Measurements from ENCODE around the gene KIF6. TPM values are rescaled to one million over a fixed set of nuclear protein-coding genes. Genes with fewer than 3 reads are reported as not detected.
"Not testable (repeated sequence)": the region's sequence is repeated elsewhere in the genome, so short reads cannot be mapped to it uniquely, and the experiment has no call there.

KIF6 gene
- total RNA-seq, 1 experiment from 2014 or later = not detected

DNA sequence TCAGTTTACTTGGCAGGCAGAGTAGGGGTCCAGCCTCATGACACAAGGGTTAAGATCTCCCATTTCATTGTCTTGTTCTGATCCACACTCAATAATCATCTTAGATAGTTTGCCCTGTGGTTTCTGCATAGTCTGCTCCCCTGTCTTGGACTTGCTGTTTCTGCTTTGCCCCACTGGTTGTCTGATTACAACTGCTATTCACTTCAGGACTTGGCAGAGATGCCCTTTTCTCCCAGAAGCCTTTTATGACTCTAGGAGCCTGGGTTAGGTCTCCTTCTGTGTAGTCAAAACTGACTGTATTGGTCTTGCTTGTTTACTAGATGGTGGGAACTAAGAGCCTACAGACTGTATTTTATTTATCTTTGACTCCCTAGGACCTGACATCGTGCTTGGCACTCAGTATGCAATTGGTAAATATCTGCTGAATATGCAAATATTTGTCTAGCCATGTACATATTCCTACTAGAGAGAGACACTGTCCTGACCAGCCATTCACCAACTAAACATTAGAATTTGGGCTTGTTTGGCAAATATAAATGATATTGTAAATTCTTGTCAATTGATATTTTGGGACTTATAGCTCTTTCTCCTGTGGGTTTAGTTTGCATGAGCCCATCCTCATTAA, 236.8 kb downstream of the KIF6 start:
- in situ Hi-C loops (cut with HindIII; ENCODE audit: low pct_unique_long_range_greater_than_20kb, low sequenced_read_pairs) = no loop called here
- TF ChIP-seq TCF7L2 (IDR thresholded peaks at IDR 0.05; ENCODE audit: low read depth, low read length) (no peak), CTCF (IDR thresholded peaks at IDR 0.05) (no peak), POLR2AphosphoS5 (IDR thresholded peaks at IDR 0.05; ENCODE audit: low read depth, low read length) (no peak), SIN3A (IDR thresholded peaks at IDR 0.05; ENCODE audit: borderline replicate concordance, insufficient read depth, low read depth, low read length) (no peak), REST (IDR thresholded peaks at IDR 0.05; ENCODE audit: insufficient read depth in 1 of 2, low read depth in 2 of 2, low read length in 1 of 2) (no peak)
- Histone ChIP-seq H3K4me1 (ENCODE audit: control insufficient read depth, insufficient read depth, low read length) (no peaks in the 10 kb centered on the region), H3K4me3 (ENCODE audit: low read depth in 2 of 2, low read length in 2 of 2) (no peak overlapping the region), H3K27me3 (ENCODE audit: control insufficient read depth, insufficient read depth, low read length) (no peaks in the 10 kb centered on the region), H3K36me3 (ENCODE audit: control insufficient read depth, insufficient read depth, low read length) (no peaks in the 10 kb centered on the region), H3K9me3 (ENCODE audit: control insufficient read depth, insufficient read depth, low read depth, low read length) (no peaks in the 10 kb centered on the region), H3K27ac (ENCODE audit: low read length) (no peak overlapping the region)
- no peak for DNase-seq (ENCODE audit: low read depth, low spot score)
- ATAC-seq = no peak
- CTCF ChIA-PET = no interaction called here
- POLR2A ChIA-PET = no interaction called here
- BruUV-seq (replicated peaks) = no TSS peak
- intact Hi-C loops (cut with micrococcal nuclease; ENCODE audit: unreplicated experiment) = no loop called here

- H3K27ac ChIP-seq (ENCODE audit: low read length) = no peak overlapping the region
- ChIA-PET POLR2A (no interaction called here), CTCF (no interaction called here)
- H3K4me3 ChIP-seq (ENCODE audit: low read depth in 2 of 2, low read length in 2 of 2) = no peak overlapping the region
- in situ Hi-C loops (cut with HindIII; ENCODE audit: low pct_unique_long_range_greater_than_20kb, low sequenced_read_pairs) = no loop called here
- no peaks in the 10 kb centered on the region for H3K27me3 ChIP-seq (ENCODE audit: control insufficient read depth, insufficient read depth, low read length)
- no peaks in the 10 kb centered on the region for H3K36me3 ChIP-seq (ENCODE audit: control insufficient read depth, insufficient read depth, low read length)
- no peak for ATAC-seq
- intact Hi-C loops (cut with micrococcal nuclease; ENCODE audit: unreplicated experiment) = no loop called here
- BruUV-seq (replicated peaks) = no TSS peak
- no peak for DNase-seq (ENCODE audit: low read depth, low spot score)
- no peaks in the 10 kb centered on the region for H3K4me1 ChIP-seq (ENCODE audit: control insufficient read depth, insufficient read depth, low read length)
- TF ChIP-seq REST (IDR thresholded peaks at IDR 0.05; ENCODE audit: insufficient read depth in 1 of 2, low read depth in 2 of 2, low read length in 1 of 2) = no peak
- no peak for TF ChIP-seq POLR2AphosphoS5 (IDR thresholded peaks at IDR 0.05; ENCODE audit: low read depth, low read length)
- no peak for TF ChIP-seq CTCF (IDR thresholded peaks at IDR 0.05)
- TF ChIP-seq SIN3A (IDR thresholded peaks at IDR 0.05; ENCODE audit: borderline replicate concordance, insufficient read depth, low read depth, low read length) = no peak
- TF ChIP-seq TCF7L2 (IDR thresholded peaks at IDR 0.05; ENCODE audit: low read depth, low read length) = no peak
- no peaks in the 10 kb centered on the region for H3K9me3 ChIP-seq (ENCODE audit: control insufficient read depth, insufficient read depth, low read depth, low read length)
These were observed 240.9 kb downstream of the KIF6 start for GRCh38 chr6:39484276-39484675.

GRCh38 chr6:39479819-39480218, 245.4 kb downstream of the KIF6 start:
- intact Hi-C loops (cut with micrococcal nuclease; ENCODE audit: unreplicated experiment); DNase-seq (ENCODE audit: low read depth, low spot score); H3K36me3 ChIP-seq (ENCODE audit: control insufficient read depth, insufficient read depth, low read length); POLR2A ChIA-PET; H3K9me3 ChIP-seq (ENCODE audit: control insufficient read depth, insufficient read depth, low read depth, low read length); H3K4me3 ChIP-seq (ENCODE audit: low read depth in 2 of 2, low read length in 2 of 2); H3K4me1 ChIP-seq (ENCODE audit: control insufficient read depth, insufficient read depth, low read length); H3K27ac ChIP-seq (ENCODE audit: low read length); CTCF ChIA-PET; in situ Hi-C loops (cut with HindIII; ENCODE audit: low pct_unique_long_range_greater_than_20kb, low sequenced_read_pairs); ATAC-seq; H3K27me3 ChIP-seq (ENCODE audit: control insufficient read depth, insufficient read depth, low read length); BruUV-seq (replicated peaks): not testable (repeated sequence)

All from Panc1 (cell line).